Measurements from ENCODE around the gene FAM76A. TPM values are rescaled to one million over a fixed set of nuclear protein-coding genes. Genes with fewer than 3 reads are reported as not detected.

FAM76A gene
- polyA plus RNA-seq, 1 donor (not counting 4 experiments of a cell fraction or from before 2014, with no cell fraction given) = 13.5 TPM

DNA sequence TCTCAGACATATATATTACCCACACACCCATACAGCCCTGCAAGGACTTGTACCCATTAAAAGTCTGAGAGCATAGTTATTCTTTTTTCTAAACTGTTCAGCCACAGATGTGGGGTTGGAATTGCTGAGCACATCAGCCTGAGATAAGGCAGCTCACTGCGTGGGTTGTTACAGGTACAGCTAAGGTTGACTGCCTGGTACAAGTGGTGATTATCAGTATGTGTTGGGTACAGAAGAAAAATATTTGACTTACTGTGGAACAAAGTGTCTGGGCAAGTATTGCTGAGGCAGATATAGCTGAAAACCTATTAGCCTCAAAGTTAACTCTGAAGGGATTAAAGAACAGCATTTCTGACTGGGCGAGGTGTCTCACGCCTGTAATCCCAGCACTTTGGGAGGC is 52.3 kb downstream of the FAM76A start:
- Histone ChIP-seq H3K4me3 (ENCODE audit: control insufficient read depth in 2 of 3, extremely low read depth in 1 of 3, insufficient read depth in 2 of 3, low read depth in 1 of 3, low read length in 3 of 3) (no peak overlapping the region), H4K20me1 (ENCODE audit: control insufficient read depth, extremely low read depth, insufficient read depth, low read length) (no peaks in the 10 kb centered on the region), H3K9me3 (ENCODE audit: control insufficient read depth, low read depth, low read length) (no peaks in the 10 kb centered on the region), H3K79me2 (ENCODE audit: control insufficient read depth, insufficient read depth, low read length) (peaks cover 53% of the 10 kb centered on the region), H3K27me3 (ENCODE audit: control insufficient read depth, extremely low read depth, insufficient read depth, low read length) (no peaks in the 10 kb centered on the region), H3K4me2 (ENCODE audit: control insufficient read depth, extremely low read depth, insufficient read depth, low read depth, low read length) (no peak overlapping the region), H3K36me3 (ENCODE audit: control insufficient read depth in 2 of 2, extremely low read depth in 1 of 2, insufficient read depth in 2 of 2, low read length in 2 of 2) (peaks cover 0 to 2% of the 10 kb centered on the region in 2 experiments), H3K9me1 (ENCODE audit: control insufficient read depth, extremely low read depth, insufficient read depth, low read length) (no peaks in the 10 kb centered on the region), H2AFZ (ENCODE audit: control insufficient read depth, low read length) (no peak overlapping the region), H3K9ac (ENCODE audit: control insufficient read depth, extremely low read depth, insufficient read depth, low read length) (no peak overlapping the region), H3K4me1 (ENCODE audit: control insufficient read depth, extremely low read depth, insufficient read depth, low read length) (peaks cover 13% of the 10 kb centered on the region), H3K27ac (ENCODE audit: control insufficient read depth, insufficient read depth, low read length) (no peak overlapping the region)
- FAIRE-seq = no peak
- no peak for DNase-seq (ENCODE audit: low read depth, low spot score)
- dilution Hi-C loops (cut with MboI; ENCODE audit: extremely low pct_ligation_motif_present, low sequenced_read_pairs) = no loop called here
- TF ChIP-seq, protein P1, sequence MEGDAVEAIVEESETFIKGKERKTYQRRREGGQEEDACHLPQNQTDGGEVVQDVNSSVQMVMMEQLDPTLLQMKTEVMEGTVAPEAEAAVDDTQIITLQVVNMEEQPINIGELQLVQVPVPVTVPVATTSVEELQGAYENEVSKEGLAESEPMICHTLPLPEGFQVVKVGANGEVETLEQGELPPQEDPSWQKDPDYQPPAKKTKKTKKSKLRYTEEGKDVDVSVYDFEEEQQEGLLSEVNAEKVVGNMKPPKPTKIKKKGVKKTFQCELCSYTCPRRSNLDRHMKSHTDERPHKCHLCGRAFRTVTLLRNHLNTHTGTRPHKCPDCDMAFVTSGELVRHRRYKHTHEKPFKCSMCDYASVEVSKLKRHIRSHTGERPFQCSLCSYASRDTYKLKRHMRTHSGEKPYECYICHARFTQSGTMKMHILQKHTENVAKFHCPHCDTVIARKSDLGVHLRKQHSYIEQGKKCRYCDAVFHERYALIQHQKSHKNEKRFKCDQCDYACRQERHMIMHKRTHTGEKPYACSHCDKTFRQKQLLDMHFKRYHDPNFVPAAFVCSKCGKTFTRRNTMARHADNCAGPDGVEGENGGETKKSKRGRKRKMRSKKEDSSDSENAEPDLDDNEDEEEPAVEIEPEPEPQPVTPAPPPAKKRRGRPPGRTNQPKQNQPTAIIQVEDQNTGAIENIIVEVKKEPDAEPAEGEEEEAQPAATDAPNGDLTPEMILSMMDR (optimal IDR thresholded peaks at IDR 0.05 in 1 of 3, IDR thresholded peaks at IDR 0.05 in 1 of 3, conservative IDR thresholded peaks at IDR 0.05 in 1 of 3; ENCODE audit: extremely low read depth in 1 of 3, insufficient read depth in 2 of 3, low read length in 3 of 3) = no peak
- TF ChIP-seq EZH2 (IDR thresholded peaks at IDR 0.05; ENCODE audit: low read length) = no peak

DNA sequence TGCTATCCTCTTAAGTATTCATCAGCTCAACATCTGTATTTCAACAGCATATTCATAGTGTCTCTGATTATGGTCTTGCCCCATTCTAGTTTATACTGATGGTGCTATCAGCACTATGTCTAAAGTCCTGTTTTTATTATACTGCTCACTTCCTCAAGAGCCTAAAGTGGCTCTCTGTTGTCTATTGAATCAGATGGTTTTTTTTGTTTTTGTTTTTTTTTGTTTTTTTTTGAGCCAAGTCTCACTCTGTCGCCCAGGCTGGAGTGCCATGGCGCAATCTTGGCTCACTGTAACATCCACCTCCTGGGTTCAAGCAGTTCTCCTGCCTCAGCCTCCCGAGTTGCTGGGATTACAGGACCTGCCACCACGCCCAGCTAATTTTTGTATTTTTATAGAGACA is 53.4 kb downstream of the FAM76A start:
- DNase-seq (ENCODE audit: low read depth, low spot score) (no peak), FAIRE-seq (no peak)
- Histone ChIP-seq H3K9ac (ENCODE audit: control insufficient read depth, extremely low read depth, insufficient read depth, low read length) (no peak overlapping the region), H2AFZ (ENCODE audit: control insufficient read depth, low read length) (no peak overlapping the region), H3K4me2 (ENCODE audit: control insufficient read depth, extremely low read depth, insufficient read depth, low read depth, low read length) (no peak overlapping the region), H3K4me1 (ENCODE audit: control insufficient read depth, extremely low read depth, insufficient read depth, low read length) (peaks cover 14% of the 10 kb centered on the region), H3K79me2 (ENCODE audit: control insufficient read depth, insufficient read depth, low read length) (peaks cover 44% of the 10 kb centered on the region), H3K27me3 (ENCODE audit: control insufficient read depth, extremely low read depth, insufficient read depth, low read length) (no peaks in the 10 kb centered on the region), H3K9me3 (ENCODE audit: control insufficient read depth, low read depth, low read length) (no peaks in the 10 kb centered on the region), H3K4me3 (ENCODE audit: control insufficient read depth in 2 of 3, extremely low read depth in 1 of 3, insufficient read depth in 2 of 3, low read depth in 1 of 3, low read length in 3 of 3) (no peak overlapping the region), H3K27ac (ENCODE audit: control insufficient read depth, insufficient read depth, low read length) (no peak overlapping the region), H3K36me3 (ENCODE audit: control insufficient read depth in 2 of 2, extremely low read depth in 1 of 2, insufficient read depth in 2 of 2, low read length in 2 of 2) (peaks cover 0 to 2% of the 10 kb centered on the region in 2 experiments), H4K20me1 (ENCODE audit: control insufficient read depth, extremely low read depth, insufficient read depth, low read length) (no peaks in the 10 kb centered on the region), H3K9me1 (ENCODE audit: control insufficient read depth, extremely low read depth, insufficient read depth, low read length) (no peaks in the 10 kb centered on the region)
- no peak for TF ChIP-seq EZH2 (IDR thresholded peaks at IDR 0.05; ENCODE audit: low read length)
- TF ChIP-seq, protein P1 (optimal IDR thresholded peaks at IDR 0.05 in 1 of 3, IDR thresholded peaks at IDR 0.05 in 1 of 3, conservative IDR thresholded peaks at IDR 0.05 in 1 of 3; ENCODE audit: extremely low read depth in 1 of 3, insufficient read depth in 2 of 3, low read length in 3 of 3) = no peak
- dilution Hi-C loops (cut with MboI; ENCODE audit: extremely low pct_ligation_motif_present, low sequenced_read_pairs) = no loop called here
